HG03469 (cell line): ENCODE data around the gene TP53BP1.

Experiments
- ATAC-seq: cut with Tn5 transposase; IDR thresholded peaks from one replicate; pipeline ENCODE4 v1.9.1; 2021; ENCODE audit warnings: mild to moderate bottlenecking, moderate library complexity, moderate number of reproducible peaks; ENCODE audit not compliant: unreplicated experiment

Gene TP53BP1

GRCh38 chr15:43488790-43489189 is 4.2 kb downstream of the TP53BP1 start:
- ATAC-seq: no peak

- no peak for ATAC-seq
These were observed 5.6 kb downstream of the TP53BP1 start for GRCh38 chr15:43487271-43487895.

GRCh38 chr15:43484455-43484854 is 8.5 kb downstream of the TP53BP1 start:
- no peak for ATAC-seq

- no peak for ATAC-seq
These were observed 9.4 kb downstream of the TP53BP1 start for GRCh38 chr15:43483297-43484128.

- no peak for ATAC-seq
These were observed 19.1 kb downstream of the TP53BP1 start for GRCh38 chr15:43473885-43474284.

- no peak for ATAC-seq
These were observed 21.0 kb downstream of the TP53BP1 start for GRCh38 chr15:43471975-43472374.

GRCh38 chr15:43469867-43470266 is 23.1 kb downstream of the TP53BP1 start:
- no peak for ATAC-seq

- ATAC-seq: no peak
These were observed 27.9 kb downstream of the TP53BP1 start for GRCh38 chr15:43465100-43465499.

GRCh38 chr15:43463998-43464397 is 29.0 kb downstream of the TP53BP1 start:
- ATAC-seq: no peak

- no peak for ATAC-seq
These were observed 29.4 kb downstream of the TP53BP1 start for GRCh38 chr15:43463507-43463906.

GRCh38 chr15:43449981-43450380 is 43.0 kb downstream of the TP53BP1 start:
- no peak for ATAC-seq

GRCh38 chr15:43446344-43446743 is 46.6 kb downstream of the TP53BP1 start:
- ATAC-seq: no peak

GRCh38 chr15:43441316-43441715 is 51.6 kb downstream of the TP53BP1 start:
- no peak for ATAC-seq

- no peak for ATAC-seq
These were observed 52.2 kb downstream of the TP53BP1 start for GRCh38 chr15:43440721-43441281.

GRCh38 chr15:43439268-43439667 is 53.7 kb downstream of the TP53BP1 start:
- ATAC-seq: no peak

GRCh38 chr15:43436395-43436794 is 56.6 kb downstream of the TP53BP1 start:
- ATAC-seq: no peak

- ATAC-seq: no peak
These were observed 58.5 kb downstream of the TP53BP1 start for GRCh38 chr15:43434446-43434845.

GRCh38 chr15:43433661-43434303 is 59.2 kb downstream of the TP53BP1 start:
- ATAC-seq: no peak

GRCh38 chr15:43433165-43433564 is 59.8 kb downstream of the TP53BP1 start:
- no peak for ATAC-seq

- ATAC-seq: no peak
These were observed 63.3 kb downstream of the TP53BP1 start for GRCh38 chr15:43429687-43430086.

- no peak for ATAC-seq
These were observed 69.2 kb downstream of the TP53BP1 start for GRCh38 chr15:43423793-43424192.

- ATAC-seq: no peak
These were observed 72.1 kb downstream of the TP53BP1 start for GRCh38 chr15:43420876-43421275.
